Ovary (tissue), 9 donors: ENCODE results near the gene SMIM7. TPM values are rescaled to one million over a fixed set of nuclear protein-coding genes. Genes with fewer than 3 reads are reported as not detected.

Experiments
- DNase-seq, 5 donors: peaks; one replicate each; pipeline ENCODE4 v3.0.0-alpha.2; 2019 to 2020
- H3K27ac ChIP-seq, 2 donors: fragments of 200-600 bp; one replicate each; pipeline versions ENCODE4 v1.5.1 to v1.8.0; 2019 to 2022
- H3K27me3 ChIP-seq: fragments of 200-600 bp; one replicate; pipeline ENCODE4 v1.8.0; 2022
- H3K36me3 ChIP-seq: fragments of 200-600 bp; sonication (generic); one replicate; pipeline ENCODE4 v1.5.1; 2019
- H3K4me1 ChIP-seq: one replicate; pipeline ENCODE4 v1.8.1; 2013; ENCODE audit warnings: mild to moderate bottlenecking, moderate library complexity; ENCODE audit not compliant: insufficient read depth
- H3K4me3 ChIP-seq: fragments of 200-600 bp; sonication (generic); one replicate; pipeline ENCODE4 v1.5.1; 2017
- H3K9me3 ChIP-seq, 2 donors: fragments of 200-600 bp in 1 of 2; sonication (generic) in 1 of 2; one replicate each; pipeline versions ENCODE4 v1.5.1 to v1.8.1; 2013 to 2019; ENCODE audit warnings: mild to moderate bottlenecking in 1 of 2, moderate library complexity in 1 of 2
- EP300 ChIP-seq: sonication (generic); formaldehyde crosslinking; IDR thresholded peaks from one replicate; pipeline ENCODE4 v1.6.1; 2017; ENCODE audit warnings: antibody characterized with exemption
- POLR2A ChIP-seq: fragments of 450-650 bp; IDR thresholded peaks from one replicate; pipeline ENCODE4 v1.6.1; 2017; ENCODE audit warnings: antibody characterized with exemption, mild to moderate bottlenecking, moderate library complexity
- WGBS, 3 donors: extraction: QIAGEN DNeasy Blood & Tissue Kit in 1 of 3; methylation state at CpG; one replicate each; pipeline versions ENCODE4 v1.1.5 to v1.1.7; 2013 to 2017; 5-methylcytosine and 5-hydroxymethylcytosine counted together
- intact Hi-C, 4 donors: fragments of 100-400 bp; cut with DNase I; formaldehyde crosslinking; loops; one replicate each; pipeline versions ENCODE4 v1.11.0 to v1.15.1; 2022 to 2023
- polyA plus RNA-seq, 2 donors: library from polyadenylated mRNA; stranded (reverse); fragments of 200-250 nt in 1 of 2; fragments of 350-450 nt in 1 of 2; fragmentation: Illumina TruSeq in 1 of 2; extraction: RNeasy Lipid Tissue Mini Kit (QIAGEN cat#74804) in 1 of 2; gene quantifications; one replicate each; pipeline ENCODE4 v1.2.3, GENCODE V29; 2013 to 2014
- total RNA-seq, 7 donors: library from RNA; depleted of rRNA in 2 of 7; stranded (reverse); fragments of >200 nt in 2 of 7; fragmentation: NEBNext Ultra II Directional in 3 of 7; extraction: Animal tissue kit (Norgen Biotek cat#: 25700) in 3 of 7; gene quantifications; one replicate each; pipeline versions ENCODE4 v1.1.0 to v1.2.4, GENCODE V29; 2016 to 2023
- TF ChIP-seq, protein P1 (sequence below), 3 donors: fragments of 450-650 bp in 2 of 3; fragments of 200-600 bp in 1 of 3; IDR thresholded peaks; one replicate each; pipeline versions ENCODE4 v1.5.1 to v1.8.0; 2016 to 2022; ENCODE audit warnings: antibody characterized with exemption in 3 of 3, mild to moderate bottlenecking in 1 of 3
- donor health status: DM: no; HTN: no; CAD: no; lungs with moderate emphysema.
- donor health status: DM: no; HTN: no; CAD: no.
- donor health status: Bipolar disorder and iron deficiency.
- donor health status: DM: yes; HTN: yes; CAD: no.
- donor health status: DM: no; HTN: no; CAD: no.
- donor health status: DM: yes; HTN: yes; CAD: no.

SMIM7 gene
- total and polyA plus RNA-seq, 9 donors = 59.1 to 123 (median 72.6) TPM

DNA sequence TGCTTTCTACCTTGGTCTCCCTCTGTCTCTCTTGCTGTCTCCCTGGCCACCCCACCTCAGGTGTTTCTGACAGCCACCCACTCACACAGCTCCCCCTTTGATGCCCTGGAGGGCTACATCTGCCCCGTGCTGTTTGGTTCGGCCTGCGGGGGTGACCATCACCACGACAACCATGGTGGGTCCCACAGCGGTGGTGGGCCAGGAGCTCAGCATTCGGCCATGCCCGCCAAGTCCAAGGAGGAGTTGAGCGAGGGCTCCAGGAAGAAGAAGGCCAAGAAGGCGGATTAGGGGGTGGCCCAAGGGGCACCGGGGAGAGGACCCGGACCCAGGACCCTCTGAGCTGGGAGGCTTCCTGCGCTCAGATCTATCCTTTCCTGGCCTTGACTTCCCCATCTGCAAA, 28.1 kb upstream of the SMIM7 start:
- TF ChIP-seq EP300 = no peak
- TF ChIP-seq, protein P1, sequence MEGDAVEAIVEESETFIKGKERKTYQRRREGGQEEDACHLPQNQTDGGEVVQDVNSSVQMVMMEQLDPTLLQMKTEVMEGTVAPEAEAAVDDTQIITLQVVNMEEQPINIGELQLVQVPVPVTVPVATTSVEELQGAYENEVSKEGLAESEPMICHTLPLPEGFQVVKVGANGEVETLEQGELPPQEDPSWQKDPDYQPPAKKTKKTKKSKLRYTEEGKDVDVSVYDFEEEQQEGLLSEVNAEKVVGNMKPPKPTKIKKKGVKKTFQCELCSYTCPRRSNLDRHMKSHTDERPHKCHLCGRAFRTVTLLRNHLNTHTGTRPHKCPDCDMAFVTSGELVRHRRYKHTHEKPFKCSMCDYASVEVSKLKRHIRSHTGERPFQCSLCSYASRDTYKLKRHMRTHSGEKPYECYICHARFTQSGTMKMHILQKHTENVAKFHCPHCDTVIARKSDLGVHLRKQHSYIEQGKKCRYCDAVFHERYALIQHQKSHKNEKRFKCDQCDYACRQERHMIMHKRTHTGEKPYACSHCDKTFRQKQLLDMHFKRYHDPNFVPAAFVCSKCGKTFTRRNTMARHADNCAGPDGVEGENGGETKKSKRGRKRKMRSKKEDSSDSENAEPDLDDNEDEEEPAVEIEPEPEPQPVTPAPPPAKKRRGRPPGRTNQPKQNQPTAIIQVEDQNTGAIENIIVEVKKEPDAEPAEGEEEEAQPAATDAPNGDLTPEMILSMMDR (IDR thresholded peaks at IDR 0.05) = no peak
- DNase-seq = no peak
- Histone ChIP-seq H3K27me3 (no peaks in the 10 kb centered on the region), H3K4me1 (no peaks in the 10 kb centered on the region), H3K4me3 (no peak overlapping the region), H3K27ac (no peak overlapping the region), H3K9me3 (no peaks in the 10 kb centered on the region), H3K36me3 (no peaks in the 10 kb centered on the region)
- intact Hi-C loops = no loop called here
- WGBS, 3 donors = 90 to 96% (median 93%) methylated on average over 12 of the region's 12 CpGs

DNA sequence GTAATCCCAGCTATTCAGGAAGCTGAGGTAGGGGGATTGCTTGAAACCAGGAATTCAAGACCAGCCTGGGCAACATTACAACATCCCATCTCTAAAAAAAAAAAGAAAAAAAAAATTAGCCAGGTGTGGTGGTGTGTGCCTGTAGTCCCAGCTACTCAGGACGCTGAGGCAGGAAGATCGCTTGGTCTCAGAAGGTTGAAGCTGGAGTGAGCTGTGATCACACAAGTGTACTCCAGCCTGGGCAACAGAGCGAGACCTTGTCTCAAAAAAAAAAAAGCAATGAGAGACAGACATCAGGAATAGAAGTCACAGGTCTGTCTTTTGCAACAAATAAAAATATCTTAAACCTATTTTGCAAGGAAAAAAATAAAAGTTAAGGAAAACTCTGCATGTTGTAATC, 24.3 kb upstream of the SMIM7 start:
- intact Hi-C loops = no loop called here
- H3K36me3 ChIP-seq = no peaks in the 10 kb centered on the region
- H3K27me3 ChIP-seq = no peaks in the 10 kb centered on the region
- DNase-seq = no peak
- H3K27ac ChIP-seq = no peak overlapping the region
- H3K4me1 ChIP-seq = no peaks in the 10 kb centered on the region
- H3K4me3 ChIP-seq = no peak overlapping the region
- no peaks in the 10 kb centered on the region for H3K9me3 ChIP-seq
- 84 to 91% (median 85%) methylated on average over 3 of the region's 3 CpGs for WGBS, 3 donors
- no peak for TF ChIP-seq POLR2A
- no peak for TF ChIP-seq EP300
- TF ChIP-seq, protein P1 (IDR thresholded peaks at IDR 0.05) = no peak

DNA sequence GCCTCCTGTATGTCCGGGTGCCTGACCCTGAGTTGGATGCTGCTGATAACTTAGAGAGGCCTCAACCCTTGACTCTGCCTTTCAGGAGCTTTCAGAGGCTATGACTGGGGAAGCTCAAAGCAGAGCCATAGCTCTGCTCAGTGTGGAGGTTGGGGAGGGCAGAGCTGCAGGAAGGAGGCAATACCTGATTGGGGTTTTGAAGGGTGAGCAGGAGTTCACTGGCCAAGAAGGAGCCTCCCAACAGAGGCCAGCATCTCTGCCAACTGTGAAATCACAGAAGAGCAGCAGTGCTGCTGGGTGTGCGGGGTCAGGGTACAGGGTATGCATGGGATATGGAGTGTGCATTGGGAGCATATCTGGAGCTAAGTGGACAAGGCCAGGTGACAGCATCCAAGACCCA, 22.6 kb upstream of the SMIM7 start:
- Histone ChIP-seq H3K4me1 (no peaks in the 10 kb centered on the region), H3K27me3 (no peaks in the 10 kb centered on the region), H3K36me3 (no peaks in the 10 kb centered on the region), H3K27ac (no peak overlapping the region), H3K4me3 (no peak overlapping the region), H3K9me3 (no peaks in the 10 kb centered on the region)
- DNase-seq = no peak
- TF ChIP-seq, protein P1 (IDR thresholded peaks at IDR 0.05) = no peak
- no peak for TF ChIP-seq POLR2A
- TF ChIP-seq EP300 = no peak
- 99 to 100% (median 100%) methylated on average over 2 of the region's 2 CpGs for WGBS, 3 donors
- intact Hi-C loops = no loop called here

DNA sequence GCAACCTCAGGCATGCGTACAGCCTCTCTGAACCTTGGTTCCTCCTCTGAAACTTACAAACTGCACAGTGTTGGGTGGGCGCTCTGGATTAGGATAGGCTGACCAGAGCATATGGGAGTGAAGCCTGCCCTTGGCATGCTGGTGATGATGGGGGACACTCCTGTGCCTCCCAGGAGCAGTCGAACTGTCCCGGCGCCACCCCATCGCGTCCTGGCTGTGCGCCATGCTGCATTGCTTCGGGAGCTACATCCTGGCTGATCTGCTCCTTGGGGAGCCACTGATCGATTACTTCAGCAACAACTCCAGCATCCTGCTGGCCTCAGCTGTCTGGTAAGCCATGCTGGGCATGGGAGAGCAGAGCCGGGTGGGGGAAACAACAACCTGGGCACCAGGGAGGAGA, 19.9 kb upstream of the SMIM7 start:
- Histone ChIP-seq H3K4me1 (no peaks in the 10 kb centered on the region), H3K27ac (no peak overlapping the region), H3K9me3 (no peaks in the 10 kb centered on the region), H3K4me3 (no peak overlapping the region), H3K27me3 (no peaks in the 10 kb centered on the region), H3K36me3 (no peaks in the 10 kb centered on the region)
- WGBS, 3 donors = 91 to 97% (median 96%) methylated on average over 11 of the region's 11 CpGs
- no peak for DNase-seq
- intact Hi-C loops = no loop called here
- TF ChIP-seq POLR2A = no peak
- TF ChIP-seq EP300 = no peak
- TF ChIP-seq, protein P1 (IDR thresholded peaks at IDR 0.05) = no peak

DNA sequence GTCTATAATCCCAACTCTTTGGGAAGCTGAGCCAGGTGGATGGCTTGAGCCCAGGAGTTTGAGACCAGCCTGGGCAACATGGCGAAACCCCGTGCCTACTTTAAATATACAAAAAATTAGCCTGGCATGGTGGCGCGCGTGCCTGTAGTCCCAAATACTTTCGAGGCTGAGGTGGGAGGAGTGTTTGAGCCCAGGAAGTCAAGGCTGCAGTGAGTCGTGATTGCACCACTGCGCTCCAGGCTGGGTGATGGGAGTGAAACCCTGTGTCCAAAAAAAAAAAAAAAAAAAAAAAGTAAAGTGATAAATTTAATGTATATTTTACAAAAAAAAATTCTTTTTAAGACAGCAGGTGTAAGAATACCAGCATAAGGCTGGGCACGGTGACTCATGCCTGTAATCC, 18.6 kb upstream of the SMIM7 start:
- TF ChIP-seq, protein P1 (IDR thresholded peaks at IDR 0.05) = no peak
- TF ChIP-seq EP300 (no peak), POLR2A (no peak)
- Histone ChIP-seq H3K27ac (no peak overlapping the region), H3K36me3 (no peaks in the 10 kb centered on the region), H3K9me3 (no peaks in the 10 kb centered on the region), H3K27me3 (no peaks in the 10 kb centered on the region), H3K4me3 (no peak overlapping the region), H3K4me1 (no peaks in the 10 kb centered on the region)
- no peak for DNase-seq
- 84 to 90% (median 88%) methylated on average over 9 of the region's 9 CpGs for WGBS, 3 donors
- intact Hi-C loops = no loop called here
